H9 (cell line): ENCODE data around the gene FOXD1. TPM values are rescaled to one million over a fixed set of nuclear protein-coding genes. Genes with fewer than 3 reads are reported as not detected.

Experiments used
- DNase-seq: peaks from one replicate; pipeline ENCODE4 v3.0.0-alpha.2; 2017
- H2AFZ ChIP-seq: one replicate; pipeline ENCODE4 v1.6.1; 2013; ENCODE audit warnings: mild to moderate bottlenecking, low read length, control low read depth, moderate library complexity
- H2AK5ac ChIP-seq: 2 replicates; pipeline ENCODE4 v1.6.1; 2013; ENCODE audit warnings: low read length, control low read depth, mixed read lengths; ENCODE audit not compliant: insufficient read length
- H2BK120ac ChIP-seq: one replicate; pipeline ENCODE4 v1.6.1; 2013; ENCODE audit warnings: low read depth, mild to moderate bottlenecking, low read length, control low read depth, inconsistent platforms; ENCODE audit not compliant: poor library complexity, severe bottlenecking
- H2BK12ac ChIP-seq: 2 replicates; pipeline ENCODE4 v1.6.1; 2013; ENCODE audit warnings: low read length, control low read depth, mixed read lengths, low read depth; ENCODE audit not compliant: insufficient read length
- H2BK15ac ChIP-seq: 2 replicates; pipeline ENCODE4 v1.6.1; 2013; ENCODE audit warnings: low read depth, low read length, control low read depth
- H2BK20ac ChIP-seq: one replicate; pipeline ENCODE4 v1.6.1; 2013; ENCODE audit warnings: low read depth, mild to moderate bottlenecking, low read length, control low read depth, inconsistent platforms; ENCODE audit not compliant: poor library complexity, severe bottlenecking
- H2BK5ac ChIP-seq: 2 replicates; pipeline ENCODE4 v1.6.1; 2013; ENCODE audit warnings: low read length, control low read depth, mixed read lengths; ENCODE audit not compliant: insufficient read length
- H3K14ac ChIP-seq: 2 replicates; pipeline ENCODE4 v1.6.1; 2013; ENCODE audit warnings: low read length, control low read depth; ENCODE audit not compliant: insufficient read depth
- H3K18ac ChIP-seq: 2 replicates; pipeline ENCODE4 v1.6.1; 2013; ENCODE audit warnings: low read depth, mild to moderate bottlenecking, mixed read lengths, low read length, control low read depth; ENCODE audit not compliant: insufficient read length
- H3K23ac ChIP-seq: 2 replicates; pipeline ENCODE4 v1.6.1; 2013; ENCODE audit warnings: low read length, control low read depth, mixed read lengths, low read depth; ENCODE audit not compliant: insufficient read length
- H3K23me2 ChIP-seq: 2 replicates; pipeline ENCODE4 v1.6.1; 2013; ENCODE audit warnings: low read depth, mild to moderate bottlenecking, mixed read lengths, low read length, control low read depth; ENCODE audit not compliant: insufficient read length, poor library complexity, severe bottlenecking
- H3K27ac ChIP-seq: 2 replicates; pipeline ENCODE4 v1.5.1; 2013; ENCODE audit warnings: low read length, control low read depth, mixed read lengths, low read depth; ENCODE audit not compliant: insufficient read length
- H3K27me3 ChIP-seq: 2 replicates; pipeline ENCODE4 v1.6.1; 2013; ENCODE audit warnings: low read length, control low read depth, inconsistent platforms; ENCODE audit not compliant: insufficient read depth
- H3K4ac ChIP-seq: 2 replicates; pipeline ENCODE4 v1.6.1; 2013; ENCODE audit warnings: low read depth, mild to moderate bottlenecking, control low read depth, inconsistent platforms, low read length, moderate library complexity
- H3K4me1 ChIP-seq: 2 replicates; pipeline ENCODE4 v1.6.1; 2013; ENCODE audit warnings: low read length, control low read depth, inconsistent platforms; ENCODE audit not compliant: insufficient read depth
- H3K4me2 ChIP-seq: 2 replicates; pipeline ENCODE4 v1.6.1; 2013; ENCODE audit warnings: low read length, control low read depth, mixed read lengths; ENCODE audit not compliant: insufficient read length, insufficient read depth
- H3K56ac ChIP-seq: 2 replicates; pipeline ENCODE4 v1.6.1; 2013; ENCODE audit warnings: low read depth, mild to moderate bottlenecking, mixed read lengths, low read length, control low read depth; ENCODE audit not compliant: insufficient read length
- H3K79me1 ChIP-seq: 2 replicates; pipeline ENCODE4 v1.6.1; 2013; ENCODE audit warnings: low read depth, mild to moderate bottlenecking, moderate library complexity, low read length, control low read depth, inconsistent platforms; ENCODE audit not compliant: insufficient read depth, poor library complexity, severe bottlenecking
- H3K79me2 ChIP-seq: 2 replicates; pipeline ENCODE4 v1.6.1; 2013; ENCODE audit warnings: low read length, control low read depth, inconsistent platforms; ENCODE audit not compliant: insufficient read depth
- H3K9ac ChIP-seq: 2 replicates; pipeline ENCODE4 v1.6.1; 2013; ENCODE audit warnings: low read length, control low read depth, mixed read lengths; ENCODE audit not compliant: insufficient read length; ENCODE audit errors: extremely low read depth
- H3K9me3 ChIP-seq: one replicate; pipeline ENCODE4 v1.6.1; 2013; ENCODE audit warnings: low read depth, low read length, inconsistent platforms; ENCODE audit not compliant: control insufficient read depth
- H3T11ph ChIP-seq: one replicate; pipeline ENCODE4 v1.6.1; 2013; ENCODE audit warnings: mild to moderate bottlenecking, low read length, control low read depth, inconsistent platforms
- H4K20me1 ChIP-seq: one replicate; pipeline ENCODE4 v1.6.1; 2013; ENCODE audit not compliant: control insufficient read depth, insufficient read length, insufficient read depth
- H4K5ac ChIP-seq: 2 replicates; pipeline ENCODE4 v1.6.1; 2013; ENCODE audit warnings: low read depth, mild to moderate bottlenecking, mixed read lengths, low read length, control low read depth; ENCODE audit not compliant: insufficient read length
- H4K8ac ChIP-seq: replicated peaks from 2 replicates; pipeline ENCODE4 v1.6.1; 2013; ENCODE audit warnings: low read length, control low read depth, mixed read lengths, low read depth; ENCODE audit not compliant: insufficient read length
- H4K91ac ChIP-seq: 2 replicates; pipeline ENCODE4 v1.6.1; 2013; ENCODE audit warnings: low read depth, mild to moderate bottlenecking, moderate library complexity, mixed read lengths, low read length, control low read depth; ENCODE audit not compliant: insufficient read length
- H3K27ac Mint-ChIP-seq, 3 experiments: 2 replicates in 2 of 3; 3 replicates in 1 of 3; pipeline ENCODE4 v1.8.0; 2020 to 2021; ENCODE audit warnings: mixed read lengths in 3 of 3, mild to moderate bottlenecking in 1 of 3, moderate library complexity in 1 of 3
- H3K27me3 Mint-ChIP-seq: 2 replicates; pipeline ENCODE4 v1.8.0; 2021; ENCODE audit warnings: low read depth, mild to moderate bottlenecking, moderate library complexity, mixed read lengths
- H3K36me3 Mint-ChIP-seq, 3 experiments: 2 replicates in 2 of 3; 3 replicates in 1 of 3; pipeline ENCODE4 v1.8.0; 2020 to 2021; ENCODE audit warnings: low read depth in 3 of 3, mixed read lengths in 3 of 3; ENCODE audit not compliant: insufficient read depth in 1 of 3
- H3K4me1 Mint-ChIP-seq, 2 experiments: 2 replicates each; pipeline ENCODE4 v1.8.0; 2020; ENCODE audit warnings: mixed read lengths in 2 of 2
- H3K4me3 Mint-ChIP-seq, 2 experiments: 2 replicates in 1 of 2; 3 replicates in 1 of 2; pipeline ENCODE4 v1.8.0; 2020 to 2021; ENCODE audit warnings: mild to moderate bottlenecking in 2 of 2, mixed read lengths in 2 of 2, moderate library complexity in 1 of 2
- H3K9me3 Mint-ChIP-seq, 2 experiments: 2 replicates in 1 of 2; 3 replicates in 1 of 2; pipeline ENCODE4 v1.8.0; 2020; ENCODE audit warnings: mild to moderate bottlenecking in 2 of 2, mixed read lengths in 2 of 2, moderate library complexity in 1 of 2
- CTCF ChIP-seq: fragments of 200-600 bp; sonication (generic); conservative IDR thresholded peaks from 3 replicates; pipeline ENCODE4 v1.8.0; 2021; ENCODE audit warnings: antibody characterized with exemption, mild to moderate bottlenecking
- WGBS: extraction: QIAGEN DNeasy Blood & Tissue Kit; methylation state at CpG from one replicate; pipeline ENCODE4 v1.1.7; 2013; ENCODE audit warnings: missing lambda C conversion rate, low lambda C conversion rate, mixed read lengths; ENCODE audit not compliant: insufficient read length; ENCODE audit errors: extremely low coverage; 5-methylcytosine and 5-hydroxymethylcytosine counted together
- total RNA-seq: library from RNA; stranded (reverse); gene quantifications from 2 replicates; pipeline ENCODE4 v1.2.1, GENCODE V29; 2021

Gene FOXD1
- total RNA-seq, 1 experiment from 2014 or later = 0.20 TPM

- Histone ChIP-seq H3K79me2 (no peaks in the 10 kb centered on the region), H2AK5ac (no peak overlapping the region), H2BK12ac (no peak overlapping the region), H3K4ac (no peak overlapping the region), H4K8ac (no peak overlapping the region), H2BK120ac (no peak overlapping the region), H3K79me1 (no peaks in the 10 kb centered on the region), H2BK5ac (no peak overlapping the region), H3K4me1 (peaks cover 28% of the 10 kb centered on the region; the same call in 1 of the 2 replicates), H4K5ac (no peak overlapping the region), H3K4me2 (peak overlapping the region; percentile 1), H3T11ph (no peak overlapping the region), H3K14ac (no peak overlapping the region), H3K9me3 (no peaks in the 10 kb centered on the region), H3K27me3 (no peaks in the 10 kb centered on the region), H4K91ac (no peak overlapping the region), H2AFZ (no peak overlapping the region), H3K9ac (no peak overlapping the region), H2BK20ac (peak overlapping the region; percentile 77), H3K56ac (no peak overlapping the region), H4K20me1 (no peaks in the 10 kb centered on the region), H3K18ac (no peak overlapping the region), H3K23me2 (no peaks in the 10 kb centered on the region), H2BK15ac (no peak overlapping the region), H3K27ac (peak overlapping the region; percentile 89), H3K23ac (no peak overlapping the region)
- H3K27me3 Mint-ChIP-seq = peaks cover 2% of the 10 kb centered on the region; the same call in 1 of the 2 replicates
- no CpG with 5 or more reads among the region's 3 CpGs for WGBS
- H3K9me3 Mint-ChIP-seq = peaks cover 0 to 3% of the 10 kb centered on the region in 2 experiments; a peak in 1 of 5 replicates
- no peak for TF ChIP-seq CTCF
- peaks cover 0 to 4% (median 0%) of the 10 kb centered on the region in 3 experiments; a peak in 2 of 7 replicates for H3K36me3 Mint-ChIP-seq
- H3K27ac Mint-ChIP-seq = peak overlapping the region; percentile 96 to 99 (median 99)
- DNase-seq = peak; percentile 61
- peaks cover 65 to 69% of the 10 kb centered on the region in 2 experiments for H3K4me1 Mint-ChIP-seq
- H3K4me3 Mint-ChIP-seq = peak overlapping the region; percentile 26 to 31
These were observed 37.7 kb upstream of the FOXD1 start for GRCh38 chr5:73486119-73486899.
